ENCODE measurements around the gene TMEM60. TPM values are rescaled to one million over a fixed set of nuclear protein-coding genes. Genes with fewer than 3 reads are reported as not detected.

The TMEM60 gene
- total RNA-seq, 1 donor from 2014 or later: 17.2 TPM

GRCh38 chr7:77800158-77800557 lies 1.9 kb upstream of the TMEM60 start:
- TF ChIP-seq CTCF (IDR thresholded peaks at IDR 0.05; ENCODE audit: unreplicated experiment): no peak
- Mint-ChIP-seq H3K36me3 (peaks cover 18% of the 10 kb centered on the region), H3K4me3 (peak overlapping the region; percentile 95), H3K9me3 (peaks cover 14% of the 10 kb centered on the region), H3K27ac (peak overlapping the region; percentile 96), H3K4me1 (peaks cover 34% of the 10 kb centered on the region), H3K27me3 (ENCODE audit: low read depth) (no peaks in the 10 kb centered on the region)
- DNase-seq (ENCODE audit: low spot score in 2 of 2, unreplicated experiment in 2 of 2): no peak

GRCh38 chr7:77799078-77799964 lies 1.1 kb upstream of the TMEM60 start:
- H3K4me3 Mint-ChIP-seq: peak overlapping the region; percentile 95
- H3K4me1 Mint-ChIP-seq: peaks cover 34% of the 10 kb centered on the region
- peak; percentile 38 to 71 for DNase-seq (ENCODE audit: low spot score in 2 of 2, unreplicated experiment in 2 of 2)
- no peak for TF ChIP-seq CTCF (IDR thresholded peaks at IDR 0.05; ENCODE audit: unreplicated experiment)
- peaks cover 6% of the 10 kb centered on the region for H3K9me3 Mint-ChIP-seq
- H3K27ac Mint-ChIP-seq: peak overlapping the region; percentile 96
- H3K36me3 Mint-ChIP-seq: peaks cover 15% of the 10 kb centered on the region
- H3K27me3 Mint-ChIP-seq (ENCODE audit: low read depth): no peaks in the 10 kb centered on the region

- no peak for TF ChIP-seq CTCF (IDR thresholded peaks at IDR 0.05; ENCODE audit: unreplicated experiment)
- Mint-ChIP-seq H3K4me1 (peaks cover 34% of the 10 kb centered on the region), H3K27ac (peak overlapping the region; percentile 96), H3K9me3 (no peaks in the 10 kb centered on the region), H3K27me3 (ENCODE audit: low read depth) (no peaks in the 10 kb centered on the region), H3K4me3 (peak overlapping the region; percentile 95), H3K36me3 (peaks cover 10% of the 10 kb centered on the region)
- peak in 1 of 2 experiments; percentile 27 for DNase-seq (ENCODE audit: low spot score in 2 of 2, unreplicated experiment in 2 of 2)
These were observed 370 bp downstream of the TMEM60 start for GRCh38 chr7:77797734-77798393.

GRCh38 chr7:77796960-77797359 lies 1.3 kb downstream of the TMEM60 start:
- peaks cover 10% of the 10 kb centered on the region for H3K36me3 Mint-ChIP-seq
- TF ChIP-seq CTCF (IDR thresholded peaks at IDR 0.05; ENCODE audit: unreplicated experiment): no peak
- DNase-seq (ENCODE audit: low spot score in 2 of 2, unreplicated experiment in 2 of 2): no peak
- H3K4me1 Mint-ChIP-seq: peaks cover 31% of the 10 kb centered on the region
- peak overlapping the region; percentile 96 for H3K27ac Mint-ChIP-seq
- no peaks in the 10 kb centered on the region for H3K27me3 Mint-ChIP-seq (ENCODE audit: low read depth)
- H3K9me3 Mint-ChIP-seq: no peaks in the 10 kb centered on the region
- H3K4me3 Mint-ChIP-seq: peak overlapping the region; percentile 95

- H3K27me3 Mint-ChIP-seq (ENCODE audit: low read depth): no peaks in the 10 kb centered on the region
- H3K36me3 Mint-ChIP-seq: peaks cover 8% of the 10 kb centered on the region
- peak overlapping the region; percentile 27 for H3K4me3 Mint-ChIP-seq
- DNase-seq (ENCODE audit: low spot score in 2 of 2, unreplicated experiment in 2 of 2): no peak
- peaks cover 30% of the 10 kb centered on the region for H3K4me1 Mint-ChIP-seq
- H3K9me3 Mint-ChIP-seq: no peaks in the 10 kb centered on the region
- no peak for TF ChIP-seq CTCF (IDR thresholded peaks at IDR 0.05; ENCODE audit: unreplicated experiment)
- no peak overlapping the region for H3K27ac Mint-ChIP-seq
These were observed 2.1 kb downstream of the TMEM60 start for GRCh38 chr7:77796109-77796508.

Measured in mesothelial cell of epicardium (in vitro differentiated cells).